HCT116 (cell line): ENCODE results near the gene IGFBP4.

Experiments
- CEBPB ChIP-seq: IDR thresholded peaks from 2 replicates; pipeline ENCODE4 v1.6.1; 2012; ENCODE audit warnings: low read depth
- CTCF ChIP-seq, 3 experiments: fragments of 200-600 bp in 1 of 3; sonication (generic) in 1 of 3; IDR thresholded peaks in 2 of 3; conservative IDR thresholded peaks in 1 of 3; 2 replicates each; pipeline ENCODE4 v1.5.1; 2012 to 2017; ENCODE audit warnings: low read depth in 2 of 3, low read length in 2 of 3, antibody characterized with exemption in 1 of 3, borderline replicate concordance in 1 of 3, control low read depth in 1 of 3, mild to moderate bottlenecking in 1 of 3, mixed read lengths in 1 of 3, mixed run types in 1 of 3, moderate library complexity in 1 of 3; ENCODE audit not compliant: insufficient read depth in 1 of 3
- EGR1 ChIP-seq: IDR thresholded peaks from 2 replicates; pipeline ENCODE4 v1.6.1; 2012; ENCODE audit warnings: low read depth
- EZH2 ChIP-seq: fragments of 200-600 bp; sonication (generic); IDR thresholded peaks from 2 replicates; pipeline ENCODE4 v1.6.1; 2017; ENCODE audit warnings: antibody characterized with exemption, mixed run types
- JUND ChIP-seq: IDR thresholded peaks from 2 replicates; pipeline ENCODE4 v1.6.1; 2012
- MAX ChIP-seq: IDR thresholded peaks from 2 replicates; pipeline ENCODE4 v1.6.1; 2012
- POLR2A ChIP-seq: IDR thresholded peaks from 2 replicates; pipeline ENCODE4 v1.7.0; 2011; ENCODE audit warnings: borderline replicate concordance; ENCODE audit not compliant: insufficient read depth, insufficient read length; ENCODE audit errors: extremely low read depth
- POLR2AphosphoS5 ChIP-seq: IDR thresholded peaks from 2 replicates; pipeline ENCODE4 v1.6.1; 2011; ENCODE audit warnings: mild to moderate bottlenecking, low read depth, low read length, moderate library complexity
- REST ChIP-seq: IDR thresholded peaks from 2 replicates; pipeline ENCODE4 v1.6.1; 2012; ENCODE audit warnings: low read depth
- SRF ChIP-seq: IDR thresholded peaks from 2 replicates; pipeline ENCODE4 v1.6.1; 2012; ENCODE audit warnings: low read depth
- TCF7L2 ChIP-seq: IDR thresholded peaks from 2 replicates; pipeline ENCODE4 v1.7.0; 2011; ENCODE audit warnings: borderline replicate concordance, inconsistent platforms; ENCODE audit not compliant: insufficient read depth, insufficient read length; ENCODE audit errors: extremely low read depth
- YY1 ChIP-seq: IDR thresholded peaks from 2 replicates; pipeline ENCODE4 v1.6.1; 2011; ENCODE audit warnings: low read length, low read depth, moderate library complexity, mild to moderate bottlenecking; ENCODE audit not compliant: insufficient replicate concordance; ENCODE audit errors: extremely low read depth
- ZFX ChIP-seq: fragments of 450-650 bp; IDR thresholded peaks from 2 replicates; pipeline ENCODE4 v1.6.1; 2017

GRCh38 chr17:40448639-40449261 is 5.5 kb downstream of the IGFBP4 start:
- TF ChIP-seq ZFX (no peak), MAX (no peak), CTCF (IDR thresholded peaks at IDR 0.05 in 2 of 3, conservative IDR thresholded peaks at IDR 0.05 in 1 of 3; ENCODE audit: borderline replicate concordance in 1 of 3, insufficient read depth in 1 of 3, low read depth in 2 of 3, low read length in 2 of 3) (no peak), TCF7L2 (no peak), CEBPB (no peak), POLR2AphosphoS5 (no peak), JUND (no peak), REST (no peak), EZH2 (no peak), POLR2A (no peak), EGR1 (no peak), YY1 (no peak), SRF (no peak)
